ENCODE data around the gene PACRG.

Gene PACRG

DNA sequence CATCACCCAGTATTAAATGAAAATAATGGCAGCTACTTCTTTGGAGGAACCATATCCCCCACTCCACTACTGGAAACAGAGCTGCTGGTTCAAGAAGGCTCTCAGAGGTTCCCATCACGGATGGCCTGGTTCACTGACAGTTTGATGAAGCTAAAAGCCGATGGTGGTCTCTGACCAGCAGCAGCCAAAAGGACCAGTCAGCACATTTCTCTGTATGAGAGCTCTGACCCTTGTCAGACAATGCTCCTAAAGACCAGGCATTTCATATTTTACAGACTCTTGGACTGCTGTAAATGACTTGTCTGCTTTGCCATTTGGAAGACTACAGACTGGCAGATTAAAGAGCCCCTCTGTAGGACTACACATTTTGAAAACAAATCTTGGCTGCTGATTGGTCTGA lies 16.8 kb upstream of the PACRG start:
- no peak for DNase-seq

DNA sequence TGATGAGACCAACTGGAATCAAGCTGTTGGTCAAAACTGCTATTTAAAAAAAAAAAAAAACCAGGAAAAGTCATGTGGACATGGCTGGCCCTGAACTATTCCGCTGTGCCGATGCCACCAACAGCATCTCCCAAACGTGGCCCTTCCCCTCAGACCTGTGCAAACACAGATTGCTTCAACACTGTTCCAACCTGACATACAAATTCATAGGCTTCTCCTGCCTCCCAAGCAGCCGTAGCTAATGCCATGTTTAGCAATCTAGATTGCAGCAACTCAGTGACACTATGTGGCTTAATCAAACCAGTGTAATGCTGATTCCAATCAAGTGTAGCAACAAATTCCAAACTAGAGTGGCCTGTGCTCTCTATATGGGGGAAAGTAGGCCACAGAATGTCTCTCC lies 16.4 kb upstream of the PACRG start:
- DNase-seq = no peak

DNA sequence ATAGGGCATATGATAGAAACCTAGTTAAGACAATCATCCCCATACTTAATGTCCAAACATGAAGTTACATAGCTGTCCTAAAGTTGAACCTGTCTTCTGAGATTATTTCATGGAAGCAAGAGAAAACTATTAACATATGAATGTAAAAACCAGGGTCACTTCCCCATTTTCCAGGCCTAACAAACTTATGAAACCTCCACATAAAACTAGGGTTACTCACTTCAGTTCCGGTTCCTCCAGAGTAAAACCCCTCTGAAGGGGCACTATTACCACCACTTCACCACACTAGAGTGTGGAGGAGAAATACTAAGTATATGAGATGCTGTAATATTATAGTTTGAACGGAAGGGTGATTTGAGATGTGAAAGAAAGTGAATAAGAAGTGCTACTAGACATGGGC lies 15.1 kb upstream of the PACRG start:
- no peak for DNase-seq

DNA sequence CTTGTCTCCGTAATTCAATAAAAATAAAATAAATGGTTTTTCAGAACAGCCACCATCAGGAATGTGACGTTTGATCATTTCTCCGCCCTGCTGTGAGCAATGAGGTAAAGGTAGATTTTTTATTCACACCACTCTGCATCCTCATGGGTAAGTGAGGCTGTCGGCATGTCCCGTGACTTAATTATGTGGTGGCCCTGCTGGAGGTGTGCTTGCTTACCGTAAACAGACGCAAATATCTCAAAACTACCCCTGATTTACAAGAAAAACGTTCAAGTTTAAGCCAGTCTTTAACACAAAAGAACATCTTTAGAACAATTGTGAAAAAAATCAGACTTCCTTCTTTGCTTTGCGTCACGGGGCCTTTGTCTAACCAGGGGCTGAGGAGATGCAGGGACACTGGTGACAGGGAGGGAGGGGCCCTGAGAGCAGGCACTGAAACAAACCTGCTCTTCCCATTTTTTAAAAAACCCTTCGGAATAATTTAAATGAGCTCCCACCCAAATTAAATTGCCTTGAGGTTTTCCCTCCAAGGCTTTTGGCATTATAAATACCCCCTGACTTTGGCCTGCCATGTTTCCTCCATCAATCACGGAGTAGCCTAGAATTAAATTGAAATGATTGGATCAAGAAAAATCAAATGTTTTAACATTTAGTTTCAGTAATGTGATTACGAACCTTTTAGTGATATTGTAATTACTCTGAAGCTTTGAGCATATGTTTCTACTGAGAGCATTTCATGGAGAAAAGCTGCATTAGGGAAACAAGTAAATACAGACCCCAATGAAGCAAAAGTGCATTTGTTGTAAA lies 13.6 kb upstream of the PACRG start:
- no peak for DNase-seq

DNA sequence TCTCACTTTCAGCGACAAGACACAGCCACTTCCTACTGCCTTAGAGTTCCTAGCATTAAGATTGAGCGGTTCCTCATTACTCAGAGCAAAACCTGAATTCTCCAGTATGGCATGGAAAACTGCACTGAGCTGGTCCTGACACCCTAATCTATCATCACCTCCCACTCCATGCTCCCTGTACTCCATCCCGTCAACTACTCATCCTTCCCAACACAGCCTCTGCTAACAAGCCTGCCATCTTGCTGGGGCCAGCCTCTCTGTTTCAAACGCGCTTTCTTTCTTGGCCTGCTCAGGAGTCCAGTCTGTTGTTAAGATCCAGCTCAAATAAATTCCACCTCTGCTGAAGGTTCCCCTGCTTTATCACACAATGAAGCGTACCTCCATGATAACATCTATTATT lies 12.2 kb upstream of the PACRG start:
- DNase-seq = no peak

DNA sequence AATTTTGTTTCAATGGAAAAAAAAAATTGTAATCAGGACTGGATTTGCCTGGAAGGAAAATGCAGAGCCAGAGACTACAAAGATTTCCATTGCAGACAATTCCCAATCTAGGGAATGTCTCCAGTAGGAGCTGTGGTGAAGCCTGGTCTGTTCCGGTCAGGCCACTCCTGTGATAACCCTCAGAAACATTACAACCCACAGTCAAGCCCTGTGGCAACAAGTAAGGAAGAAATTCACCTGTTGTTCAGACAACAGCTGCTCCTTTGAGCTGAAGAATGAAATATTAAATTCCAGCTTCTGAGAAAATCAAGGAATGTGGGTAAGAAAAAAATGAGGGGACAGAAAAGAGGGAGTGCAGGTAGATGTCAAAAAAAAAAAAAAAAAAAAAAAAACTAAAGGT lies 8.2 kb upstream of the PACRG start:
- DNase-seq = no peak

DNA sequence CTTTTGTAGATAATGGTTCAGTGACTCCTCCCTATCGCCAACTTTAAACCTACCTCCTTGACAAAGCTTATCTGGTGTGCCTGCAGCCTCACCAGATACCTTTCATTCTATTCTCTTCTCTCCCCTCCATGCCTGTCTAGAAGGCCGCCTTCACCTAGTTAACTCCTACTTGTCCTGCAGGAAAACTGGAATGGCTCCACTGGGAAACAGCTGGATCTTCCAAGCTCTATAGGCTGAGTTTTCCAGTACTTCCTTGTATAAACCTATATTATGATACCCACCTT lies 6.4 kb upstream of the PACRG start:
- DNase-seq = no peak

DNA sequence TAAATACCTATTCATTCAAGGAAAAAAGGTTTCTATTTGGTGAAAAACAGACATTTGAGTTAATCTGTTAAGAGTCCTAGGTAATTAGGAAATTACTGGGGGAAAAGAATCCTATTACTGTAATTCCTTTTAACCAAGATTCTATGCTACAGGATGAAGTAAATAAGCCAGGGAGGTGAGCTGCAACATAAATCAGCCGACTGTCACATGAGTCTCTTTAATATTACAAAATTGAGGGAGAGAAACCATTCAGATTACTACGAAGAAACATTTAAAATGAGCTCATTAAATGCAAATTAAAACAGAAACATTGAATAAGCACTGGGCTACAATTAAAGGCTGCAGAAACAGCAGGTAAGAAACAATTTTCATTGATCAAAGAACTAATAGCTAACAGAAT lies 5.5 kb upstream of the PACRG start:
- DNase-seq = no peak

DNA sequence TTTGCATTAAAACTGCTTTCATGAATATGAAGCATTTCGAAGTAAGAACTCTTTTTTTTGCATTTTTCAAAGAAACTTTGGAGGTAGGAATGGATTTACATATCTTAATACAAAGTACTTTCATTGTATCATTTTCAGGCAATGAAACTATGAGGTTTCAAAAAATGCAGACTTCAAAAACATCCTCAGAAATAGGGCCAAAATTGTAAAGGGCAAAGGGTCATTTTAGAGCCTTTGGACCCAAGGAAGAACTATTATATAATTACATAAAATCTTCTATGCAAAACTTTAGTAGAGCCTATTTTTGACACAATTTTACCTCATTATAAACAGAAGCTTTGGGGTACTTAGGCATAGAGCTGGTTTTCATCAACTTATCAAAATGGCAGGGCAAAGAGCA lies 5.1 kb upstream of the PACRG start:
- DNase-seq = no peak

DNA sequence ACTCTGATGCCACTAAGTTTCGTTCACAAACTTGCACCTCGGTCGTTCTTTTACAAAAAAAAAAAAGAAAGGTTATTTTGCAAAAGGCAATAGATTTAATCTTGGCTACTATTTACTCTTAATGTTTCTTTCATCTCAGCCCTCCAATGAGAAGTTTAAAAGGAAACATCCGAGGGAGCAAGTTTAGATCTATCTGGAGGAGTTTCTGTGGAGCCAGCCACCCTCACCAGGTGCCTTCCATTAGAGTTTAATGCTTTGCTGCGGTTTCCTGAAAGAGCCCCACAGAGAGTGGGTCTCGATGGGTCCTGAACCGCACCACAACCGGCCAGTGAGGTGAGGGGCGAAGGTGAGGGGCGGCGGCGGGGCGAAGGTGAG lies 840 bp upstream of the PACRG start:
- no peak for DNase-seq

DNA sequence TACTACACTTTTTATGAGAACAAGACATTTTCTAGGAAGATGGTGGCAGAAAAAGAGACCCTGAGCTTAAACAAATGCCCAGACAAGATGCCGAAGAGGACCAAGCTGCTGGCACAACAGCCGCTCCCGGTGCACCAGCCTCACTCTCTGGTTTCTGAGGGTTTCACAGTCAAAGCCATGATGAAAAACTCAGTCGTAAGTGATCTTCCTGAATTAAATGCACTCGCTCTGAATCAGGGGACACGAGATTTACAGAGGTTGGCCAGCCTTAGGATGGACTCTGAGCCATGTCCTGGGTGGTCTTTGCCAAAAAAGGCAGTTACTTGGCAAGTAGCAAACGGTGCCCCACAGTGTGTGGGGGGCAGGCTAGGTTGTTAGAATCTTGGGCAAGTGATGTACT lies 423 bp downstream of the PACRG start:
- DNase-seq = peak; percentile 10

DNA sequence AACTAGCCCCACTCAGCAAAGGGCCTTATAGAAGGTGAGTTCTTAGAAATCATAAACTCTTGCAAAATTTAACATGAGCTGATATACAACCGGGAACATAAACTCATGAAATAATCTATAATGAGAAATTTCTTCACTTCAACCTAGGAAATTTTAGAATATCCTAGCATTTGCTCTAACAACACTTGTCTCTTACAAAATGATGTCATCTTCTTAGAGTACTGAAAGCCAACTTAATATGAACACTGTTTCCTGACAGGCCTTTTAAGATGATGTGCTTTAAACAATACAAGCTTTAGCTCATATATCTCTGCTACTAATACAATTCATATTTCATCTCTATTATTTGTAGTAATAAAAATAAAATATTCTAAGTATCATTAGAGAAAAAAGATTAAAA lies 932 bp downstream of the PACRG start:
- DNase-seq = no peak

DNA sequence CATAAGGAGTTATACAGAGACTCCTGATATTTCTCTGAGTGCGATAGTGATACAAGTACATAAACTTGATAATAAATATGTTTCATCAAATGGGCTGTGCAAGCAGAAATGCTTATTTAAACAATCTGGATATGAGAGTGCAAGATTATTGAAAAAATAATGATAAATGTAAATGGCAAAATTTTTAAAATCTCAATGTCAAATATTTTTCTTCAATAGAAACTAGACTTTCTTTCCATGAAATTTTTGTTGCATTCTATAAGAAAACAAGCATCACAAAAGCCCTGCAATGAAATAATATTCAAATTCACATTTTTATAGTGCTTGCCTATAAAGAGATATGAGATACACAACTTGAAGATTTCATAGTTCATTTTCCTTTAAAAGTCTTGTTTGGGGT lies 2.7 kb downstream of the PACRG start:
- DNase-seq = no peak

DNA sequence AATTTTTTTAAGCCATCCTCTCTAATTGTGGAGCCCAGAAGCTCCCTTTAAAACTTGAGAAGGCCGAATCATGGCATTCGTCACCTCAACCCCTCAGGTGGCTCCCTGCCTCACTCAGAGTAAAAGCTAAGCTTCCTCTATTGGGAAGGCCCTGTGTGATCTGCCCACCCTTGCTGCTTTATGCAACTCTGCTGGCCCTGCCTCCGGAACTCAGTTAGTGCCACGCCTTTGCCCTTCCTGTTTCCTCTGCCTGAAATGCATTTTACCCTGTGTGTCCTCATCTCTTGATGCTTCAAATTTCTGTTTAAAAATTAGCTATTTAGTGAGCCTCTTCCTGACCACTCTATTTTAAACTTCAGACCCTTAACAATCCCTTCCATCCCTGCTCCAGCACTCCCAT lies 5.7 kb downstream of the PACRG start:
- DNase-seq = peak; percentile 23

DNA sequence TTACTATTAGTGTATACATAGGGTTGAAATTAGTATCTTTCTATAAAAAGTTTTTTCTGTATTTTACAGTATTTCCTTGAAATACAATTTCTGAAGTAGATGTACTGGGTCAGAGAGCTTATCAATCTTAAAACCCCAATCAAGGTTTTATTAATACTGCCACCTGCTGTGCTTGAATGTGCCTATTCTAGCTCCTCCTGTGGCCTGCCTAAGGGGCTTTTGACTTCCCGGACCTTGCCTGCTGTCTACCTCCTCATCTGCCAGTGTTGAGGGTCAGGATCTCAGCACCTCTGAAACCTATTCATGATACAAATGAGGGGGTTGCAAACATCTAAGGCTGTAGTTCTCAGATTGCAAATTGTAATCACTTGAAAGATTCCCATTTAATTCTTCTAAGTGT lies 9.2 kb downstream of the PACRG start:
- DNase-seq = no peak

DNA sequence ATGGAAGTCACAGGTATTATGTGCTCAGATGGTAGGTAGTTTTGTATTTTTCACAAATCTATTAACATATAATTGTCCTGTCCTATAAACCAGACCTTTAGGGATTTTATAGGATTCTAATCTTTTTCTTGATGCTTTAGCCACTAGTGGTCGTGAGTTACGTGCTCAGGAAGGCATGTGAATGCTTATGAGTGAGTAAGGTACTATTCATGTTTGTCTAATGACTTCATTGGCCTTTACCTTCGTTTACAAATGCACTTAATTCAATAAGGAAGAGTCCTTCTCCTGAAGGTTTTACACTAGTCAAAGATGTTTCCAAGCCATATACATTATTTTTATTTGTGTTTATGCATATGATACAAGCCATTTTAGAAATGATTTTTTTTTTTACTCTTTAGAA lies 23.0 kb downstream of the PACRG start:
- no peak for DNase-seq

DNA sequence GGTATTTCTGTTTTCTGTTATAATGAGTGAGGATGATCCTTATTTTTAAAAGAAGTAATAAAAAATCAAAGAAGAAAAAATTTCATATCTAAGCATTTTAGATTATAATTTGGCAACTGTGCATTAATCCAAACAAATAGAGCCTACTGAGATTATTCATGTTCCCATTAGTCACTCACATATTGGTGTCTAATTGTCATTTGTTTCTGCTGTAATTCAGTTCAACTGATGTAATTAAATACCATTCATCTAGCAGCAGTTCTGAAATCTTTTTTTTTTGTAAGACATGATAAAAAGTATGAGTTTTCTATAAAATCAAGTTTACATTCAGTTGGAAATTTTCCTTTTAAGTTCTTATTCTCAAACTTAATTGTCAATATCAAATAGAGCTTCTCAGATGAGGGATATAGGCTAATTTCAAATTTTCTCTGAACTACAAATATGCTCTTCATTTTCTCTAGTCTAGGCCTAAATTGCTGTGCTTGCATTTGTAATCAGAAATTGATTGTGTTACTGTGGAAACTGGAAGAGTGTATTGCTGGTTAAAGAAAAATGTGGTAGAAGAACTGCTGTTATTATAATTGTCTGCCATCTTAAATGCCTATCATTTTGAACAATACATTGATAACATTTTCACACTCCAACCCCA lies 23.6 kb downstream of the PACRG start:
- no peak for DNase-seq

DNA sequence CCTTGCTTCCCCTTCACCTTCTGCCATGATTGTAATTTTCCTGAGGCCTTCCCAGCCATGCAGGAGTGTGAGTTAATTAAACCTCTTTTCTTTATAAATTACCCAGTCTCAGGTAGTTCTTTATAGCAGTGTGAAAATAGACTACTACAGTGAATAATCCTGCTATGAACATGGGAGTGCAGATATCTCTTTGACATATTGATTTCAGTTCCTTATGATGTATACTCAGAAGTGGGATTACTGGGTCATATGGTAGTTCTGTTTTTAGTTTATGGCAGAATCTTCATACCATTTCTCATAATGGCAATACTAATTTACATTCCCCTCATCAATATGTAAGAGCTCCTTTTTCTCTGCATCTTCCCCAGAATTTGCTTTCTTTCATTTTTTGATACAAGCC lies 26.0 kb downstream of the PACRG start:
- no peak for DNase-seq

DNA sequence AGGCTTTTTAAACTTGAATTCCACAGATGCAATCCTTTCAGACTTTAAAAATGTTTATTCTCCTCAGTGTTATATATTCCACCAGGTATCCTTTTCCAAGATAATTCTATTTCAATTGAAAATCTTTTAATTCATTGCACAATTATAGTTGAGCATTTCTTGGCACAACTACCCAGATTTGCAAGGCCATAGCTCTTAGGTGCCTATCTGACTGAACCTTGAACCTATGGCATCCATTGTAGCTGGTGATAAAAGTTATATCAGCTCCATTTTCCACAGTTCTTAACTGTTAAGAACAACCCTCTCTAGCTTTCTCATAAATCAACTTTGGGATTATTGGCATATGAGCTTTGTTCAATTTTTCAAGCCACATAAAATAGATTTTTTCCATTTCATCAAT lies 42.4 kb downstream of the PACRG start:
- DNase-seq = no peak

DNA sequence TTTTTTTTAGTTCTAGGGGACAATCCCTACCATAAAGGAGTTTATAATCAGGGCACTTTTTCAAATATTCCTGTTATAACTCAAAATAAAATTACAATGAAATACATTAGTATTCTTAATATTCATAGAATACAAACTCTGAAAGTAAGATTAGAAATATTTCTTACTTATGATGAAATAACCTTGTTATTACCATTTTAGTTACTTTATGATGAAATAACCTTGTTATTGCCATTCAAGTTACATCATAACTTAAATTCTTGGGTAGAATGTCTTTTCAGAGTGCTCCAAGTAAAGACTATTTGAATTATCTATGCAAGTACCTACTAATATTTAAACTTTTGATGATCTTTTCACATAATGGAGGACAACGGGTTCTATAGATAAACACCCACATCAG lies 43.2 kb downstream of the PACRG start:
- no peak for DNase-seq

DNA sequence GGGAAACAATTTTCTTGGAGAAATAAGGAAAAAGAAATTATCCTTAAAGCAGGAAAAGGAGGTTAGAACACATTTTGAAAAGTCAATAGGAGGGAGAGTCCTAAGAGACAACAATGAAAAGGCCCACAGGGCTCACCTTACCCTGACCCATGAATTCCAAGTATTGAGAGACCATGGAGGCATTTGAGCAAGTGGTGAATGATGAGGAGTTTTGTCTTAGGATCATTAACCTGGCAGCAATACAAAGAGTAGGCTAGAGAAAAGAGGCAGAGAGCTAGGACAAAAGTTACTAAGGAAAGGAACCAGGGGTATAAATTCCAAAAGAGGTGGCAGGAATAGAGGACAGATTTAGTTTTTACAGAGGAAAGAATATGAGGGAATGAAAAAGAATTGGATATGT lies 44.7 kb downstream of the PACRG start:
- no peak for DNase-seq

DNA sequence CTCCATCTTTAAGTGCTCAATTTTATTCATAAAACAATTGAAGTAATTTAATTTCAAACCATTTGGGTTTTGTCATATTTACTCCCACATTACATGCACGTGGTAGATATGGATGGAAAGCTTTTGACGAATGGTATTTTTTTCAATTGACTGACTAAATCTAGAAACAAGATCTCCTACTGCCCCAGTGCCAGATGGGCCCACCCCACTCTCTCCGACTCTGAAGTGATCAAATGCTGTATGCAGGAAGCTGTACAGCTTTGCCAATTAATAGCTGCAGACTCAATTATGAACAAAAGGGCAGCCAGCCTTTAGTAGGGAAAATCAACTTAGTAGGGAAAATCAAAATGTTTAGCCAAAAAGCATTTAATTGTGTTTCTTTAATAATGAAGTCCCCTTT lies 46.2 kb downstream of the PACRG start:
- DNase-seq = no peak

DNA sequence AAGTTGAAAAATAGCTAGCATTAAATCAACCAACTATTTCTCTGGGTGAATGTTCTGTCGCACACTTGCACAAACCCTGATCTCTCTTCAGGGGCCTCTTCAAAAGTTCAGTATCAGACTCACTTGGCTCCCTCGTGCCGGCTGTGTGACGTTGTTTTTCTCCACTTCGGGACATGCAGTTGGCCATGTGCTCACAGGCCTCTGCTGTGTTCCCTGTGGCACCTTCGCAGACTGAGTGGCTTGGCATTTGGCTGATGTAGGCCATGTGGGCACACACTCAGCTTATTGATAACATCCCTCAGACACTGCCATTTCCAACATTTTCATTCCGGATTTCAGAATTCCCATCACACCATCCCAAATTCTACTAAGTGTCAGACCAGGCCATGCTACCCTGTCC lies 49.3 kb downstream of the PACRG start:
- no peak for DNase-seq

DNA sequence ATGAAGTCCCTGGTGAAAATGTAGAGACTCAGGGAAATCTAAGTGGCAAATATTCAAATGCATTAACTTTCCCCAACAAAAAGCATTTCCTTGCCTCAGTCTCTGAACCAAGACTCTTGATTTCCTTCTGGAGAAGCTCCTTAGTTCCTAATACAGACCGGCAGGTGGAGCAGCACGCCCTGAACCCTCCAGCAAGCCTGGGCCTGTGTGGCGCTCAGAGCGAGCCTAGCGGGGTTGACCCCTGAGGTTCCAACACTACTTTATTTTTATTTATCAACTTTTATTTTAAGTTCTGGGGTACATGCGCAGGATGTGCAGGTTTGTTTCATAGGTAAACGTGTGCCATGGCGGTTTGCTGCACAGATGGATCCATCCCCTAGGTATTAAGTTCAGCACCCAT lies 50.8 kb downstream of the PACRG start:
- DNase-seq = no peak

DNA sequence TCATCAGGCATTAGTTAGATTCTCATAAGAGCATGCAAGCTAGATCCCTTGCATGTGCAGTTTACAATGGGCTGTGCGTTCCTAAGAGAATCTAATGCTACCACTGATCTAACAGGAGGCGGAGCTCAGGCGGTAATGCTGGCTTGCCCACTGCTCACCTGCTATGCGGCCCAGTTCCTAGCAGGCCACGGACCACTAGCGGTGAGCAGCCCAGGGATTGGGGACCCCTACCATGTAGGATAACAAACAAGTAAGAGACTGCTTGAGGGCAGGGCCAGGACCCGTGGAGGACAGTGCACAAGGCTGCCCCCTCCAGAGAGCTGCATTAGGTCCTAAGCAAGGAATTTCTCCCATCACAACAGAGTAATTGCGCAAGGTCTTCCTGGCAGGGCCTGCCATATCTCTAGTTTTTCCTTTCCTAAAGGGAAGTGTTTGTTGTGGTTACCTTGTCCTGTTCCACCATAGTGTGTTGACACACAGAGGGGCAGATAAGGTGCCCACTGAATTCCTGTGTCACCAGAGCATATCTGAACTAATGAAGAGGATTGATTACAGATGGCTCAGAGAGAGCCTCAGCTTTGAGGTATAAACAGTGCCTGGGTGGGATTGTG lies 58.0 kb downstream of the PACRG start:
- no peak for DNase-seq
